SH-SY5Y (cell line): ENCODE data around the gene TSC2.

Source experiments
- GATA2 ChIP-seq: IDR thresholded peaks from 2 replicates; pipeline ENCODE4 v1.6.1; 2011; ENCODE audit warnings: mild to moderate bottlenecking, low read depth, low read length
- GATA3 ChIP-seq: IDR thresholded peaks from 2 replicates; pipeline ENCODE4 v1.6.1; 2011; ENCODE audit warnings: low read depth, mild to moderate bottlenecking, low read length, moderate library complexity

GRCh38 chr16:2122429-2122828, 74.6 kb downstream of the TSC2 start:
- TF ChIP-seq GATA2 (no peak), GATA3 (no peak)
